ENCODE data around the gene ATE1.

ATE1 gene

DNA sequence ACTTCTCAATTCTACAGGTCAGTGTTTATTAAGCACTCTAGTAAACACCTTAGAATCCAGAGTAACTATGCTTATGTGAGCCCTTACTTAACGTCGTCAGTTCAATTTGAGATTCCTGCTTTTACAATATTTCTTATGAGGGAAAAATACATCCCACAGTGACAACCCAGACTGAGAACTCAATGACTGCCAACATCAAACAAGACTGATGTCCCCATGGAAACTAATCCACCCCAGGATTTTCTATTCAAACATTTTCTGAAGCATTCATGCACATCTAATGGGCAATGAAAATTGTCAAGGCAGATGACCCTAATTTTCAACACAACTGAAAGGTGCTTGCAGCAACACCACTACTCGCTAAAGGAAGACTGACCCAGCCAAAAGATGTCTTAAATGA lies 67.0 kb downstream of the ATE1 start (continued):
- TF ChIP-seq, protein P1, sequence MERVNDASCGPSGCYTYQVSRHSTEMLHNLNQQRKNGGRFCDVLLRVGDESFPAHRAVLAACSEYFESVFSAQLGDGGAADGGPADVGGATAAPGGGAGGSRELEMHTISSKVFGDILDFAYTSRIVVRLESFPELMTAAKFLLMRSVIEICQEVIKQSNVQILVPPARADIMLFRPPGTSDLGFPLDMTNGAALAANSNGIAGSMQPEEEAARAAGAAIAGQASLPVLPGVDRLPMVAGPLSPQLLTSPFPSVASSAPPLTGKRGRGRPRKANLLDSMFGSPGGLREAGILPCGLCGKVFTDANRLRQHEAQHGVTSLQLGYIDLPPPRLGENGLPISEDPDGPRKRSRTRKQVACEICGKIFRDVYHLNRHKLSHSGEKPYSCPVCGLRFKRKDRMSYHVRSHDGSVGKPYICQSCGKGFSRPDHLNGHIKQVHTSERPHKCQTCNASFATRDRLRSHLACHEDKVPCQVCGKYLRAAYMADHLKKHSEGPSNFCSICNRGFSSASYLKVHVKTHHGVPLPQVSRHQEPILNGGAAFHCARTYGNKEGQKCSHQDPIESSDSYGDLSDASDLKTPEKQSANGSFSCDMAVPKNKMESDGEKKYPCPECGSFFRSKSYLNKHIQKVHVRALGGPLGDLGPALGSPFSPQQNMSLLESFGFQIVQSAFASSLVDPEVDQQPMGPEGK (CRISPR knock-in tag; IDR thresholded peaks at IDR 0.05; ENCODE audit: borderline replicate concordance) = no peak
- TF ChIP-seq, protein P2, sequence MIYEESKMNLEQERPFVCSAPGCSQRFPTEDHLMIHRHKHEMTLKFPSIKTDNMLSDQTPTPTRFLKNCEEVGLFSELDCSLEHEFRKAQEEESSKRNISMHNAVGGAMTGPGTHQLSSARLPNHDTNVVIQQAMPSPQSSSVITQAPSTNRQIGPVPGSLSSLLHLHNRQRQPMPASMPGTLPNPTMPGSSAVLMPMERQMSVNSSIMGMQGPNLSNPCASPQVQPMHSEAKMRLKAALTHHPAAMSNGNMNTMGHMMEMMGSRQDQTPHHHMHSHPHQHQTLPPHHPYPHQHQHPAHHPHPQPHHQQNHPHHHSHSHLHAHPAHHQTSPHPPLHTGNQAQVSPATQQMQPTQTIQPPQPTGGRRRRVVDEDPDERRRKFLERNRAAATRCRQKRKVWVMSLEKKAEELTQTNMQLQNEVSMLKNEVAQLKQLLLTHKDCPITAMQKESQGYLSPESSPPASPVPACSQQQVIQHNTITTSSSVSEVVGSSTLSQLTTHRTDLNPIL (CRISPR knock-in tag; IDR thresholded peaks at IDR 0.05; ENCODE audit: low read depth) = no peak
- TF ChIP-seq, protein P3, sequence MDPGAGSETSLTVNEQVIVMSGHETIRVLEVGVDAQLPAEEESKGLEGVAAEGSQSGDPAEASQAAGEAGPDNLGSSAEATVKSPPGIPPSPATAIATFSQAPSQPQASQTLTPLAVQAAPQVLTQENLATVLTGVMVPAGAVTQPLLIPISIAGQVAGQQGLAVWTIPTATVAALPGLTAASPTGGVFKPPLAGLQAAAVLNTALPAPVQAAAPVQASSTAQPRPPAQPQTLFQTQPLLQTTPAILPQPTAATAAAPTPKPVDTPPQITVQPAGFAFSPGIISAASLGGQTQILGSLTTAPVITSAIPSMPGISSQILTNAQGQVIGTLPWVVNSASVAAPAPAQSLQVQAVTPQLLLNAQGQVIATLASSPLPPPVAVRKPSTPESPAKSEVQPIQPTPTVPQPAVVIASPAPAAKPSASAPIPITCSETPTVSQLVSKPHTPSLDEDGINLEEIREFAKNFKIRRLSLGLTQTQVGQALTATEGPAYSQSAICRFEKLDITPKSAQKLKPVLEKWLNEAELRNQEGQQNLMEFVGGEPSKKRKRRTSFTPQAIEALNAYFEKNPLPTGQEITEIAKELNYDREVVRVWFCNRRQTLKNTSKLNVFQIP (CRISPR knock-in tag; IDR thresholded peaks at IDR 0.05; ENCODE audit: borderline replicate concordance, low read depth) = no peak
- TF ChIP-seq GLIS3 (CRISPR knock-in tag; IDR thresholded peaks at IDR 0.05) = no peak
- TF ChIP-seq ISL1 (CRISPR knock-in tag; IDR thresholded peaks at IDR 0.05) = no peak
- TF ChIP-seq, protein P4, sequence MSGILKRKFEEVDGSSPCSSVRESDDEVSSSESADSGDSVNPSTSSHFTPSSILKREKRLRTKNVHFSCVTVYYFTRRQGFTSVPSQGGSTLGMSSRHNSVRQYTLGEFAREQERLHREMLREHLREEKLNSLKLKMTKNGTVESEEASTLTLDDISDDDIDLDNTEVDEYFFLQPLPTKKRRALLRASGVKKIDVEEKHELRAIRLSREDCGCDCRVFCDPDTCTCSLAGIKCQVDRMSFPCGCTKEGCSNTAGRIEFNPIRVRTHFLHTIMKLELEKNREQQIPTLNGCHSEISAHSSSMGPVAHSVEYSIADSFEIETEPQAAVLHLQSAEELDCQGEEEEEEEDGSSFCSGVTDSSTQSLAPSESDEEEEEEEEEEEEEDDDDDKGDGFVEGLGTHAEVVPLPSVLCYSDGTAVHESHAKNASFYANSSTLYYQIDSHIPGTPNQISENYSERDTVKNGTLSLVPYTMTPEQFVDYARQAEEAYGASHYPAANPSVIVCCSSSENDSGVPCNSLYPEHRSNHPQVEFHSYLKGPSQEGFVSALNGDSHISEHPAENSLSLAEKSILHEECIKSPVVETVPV (CRISPR knock-in tag; IDR thresholded peaks at IDR 0.05) = no peak
- no peak for TF ChIP-seq ZNF70 (CRISPR knock-in tag; IDR thresholded peaks at IDR 0.05)

DNA sequence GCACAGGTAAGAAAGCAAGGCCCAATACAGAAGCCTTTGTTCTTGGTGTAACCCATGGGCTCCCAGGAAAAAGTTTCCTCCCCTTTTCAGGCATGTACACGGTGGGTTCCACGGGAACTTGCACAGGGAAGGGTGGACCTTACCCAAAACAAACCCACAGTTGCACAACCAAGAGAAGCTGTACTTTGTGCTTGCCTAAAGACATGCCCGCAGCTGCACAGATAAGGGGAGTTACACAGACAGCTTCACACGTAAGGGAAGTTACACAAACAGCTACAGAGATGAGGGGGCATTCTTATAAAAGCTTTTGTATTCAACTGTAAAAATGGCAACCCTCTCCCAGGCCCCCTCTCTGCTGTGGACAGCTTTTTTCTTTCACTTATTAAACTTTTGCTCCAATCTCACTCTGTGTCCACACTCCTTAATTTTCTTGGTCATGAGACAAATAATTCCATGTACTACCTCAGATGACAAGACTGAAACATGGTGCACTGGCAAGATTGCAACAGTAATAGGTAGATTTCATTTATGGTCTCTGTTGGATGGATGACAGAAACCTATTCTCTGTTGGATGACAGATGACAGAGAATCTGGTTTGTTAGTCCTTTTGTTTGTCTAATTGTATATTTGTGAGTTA lies 72.9 kb downstream of the ATE1 start:
- TF ChIP-seq ZNF8 (CRISPR knock-in tag; IDR thresholded peaks at IDR 0.05) = no peak
- TF ChIP-seq PPARA (CRISPR knock-in tag; IDR thresholded peaks at IDR 0.05; ENCODE audit: borderline replicate concordance) = no peak
- no peak for TF ChIP-seq ISL1 (CRISPR knock-in tag; IDR thresholded peaks at IDR 0.05)
- TF ChIP-seq OSR1 (CRISPR knock-in tag; IDR thresholded peaks at IDR 0.05) = no peak
- TF ChIP-seq GLIS3 (CRISPR knock-in tag; IDR thresholded peaks at IDR 0.05) = no peak
- TF ChIP-seq, protein P2 (CRISPR knock-in tag; IDR thresholded peaks at IDR 0.05; ENCODE audit: low read depth) = no peak
- TF ChIP-seq RARB (CRISPR knock-in tag; IDR thresholded peaks at IDR 0.05) = no peak
- no peak for TF ChIP-seq ESRRG (CRISPR knock-in tag; IDR thresholded peaks at IDR 0.05)
- TF ChIP-seq, protein P1 (CRISPR knock-in tag; IDR thresholded peaks at IDR 0.05; ENCODE audit: borderline replicate concordance) = no peak
- TF ChIP-seq ZC3H10 (CRISPR knock-in tag; IDR thresholded peaks at IDR 0.05) = no peak
- TF ChIP-seq ARNTL (CRISPR knock-in tag; IDR thresholded peaks at IDR 0.05; ENCODE audit: borderline replicate concordance, low read depth) = no peak
- no peak for TF ChIP-seq TOX (CRISPR knock-in tag; IDR thresholded peaks at IDR 0.05; ENCODE audit: borderline replicate concordance)
- TF ChIP-seq ZFP3 (CRISPR knock-in tag; IDR thresholded peaks at IDR 0.05) = no peak
- TF ChIP-seq CSDC2 (CRISPR knock-in tag; IDR thresholded peaks at IDR 0.05) = no peak
- TF ChIP-seq, protein P3 (CRISPR knock-in tag; IDR thresholded peaks at IDR 0.05; ENCODE audit: borderline replicate concordance, low read depth) = no peak
- TF ChIP-seq BACH2 (CRISPR knock-in tag; IDR thresholded peaks at IDR 0.05; ENCODE audit: borderline replicate concordance) = no peak
- TF ChIP-seq, protein P5, sequence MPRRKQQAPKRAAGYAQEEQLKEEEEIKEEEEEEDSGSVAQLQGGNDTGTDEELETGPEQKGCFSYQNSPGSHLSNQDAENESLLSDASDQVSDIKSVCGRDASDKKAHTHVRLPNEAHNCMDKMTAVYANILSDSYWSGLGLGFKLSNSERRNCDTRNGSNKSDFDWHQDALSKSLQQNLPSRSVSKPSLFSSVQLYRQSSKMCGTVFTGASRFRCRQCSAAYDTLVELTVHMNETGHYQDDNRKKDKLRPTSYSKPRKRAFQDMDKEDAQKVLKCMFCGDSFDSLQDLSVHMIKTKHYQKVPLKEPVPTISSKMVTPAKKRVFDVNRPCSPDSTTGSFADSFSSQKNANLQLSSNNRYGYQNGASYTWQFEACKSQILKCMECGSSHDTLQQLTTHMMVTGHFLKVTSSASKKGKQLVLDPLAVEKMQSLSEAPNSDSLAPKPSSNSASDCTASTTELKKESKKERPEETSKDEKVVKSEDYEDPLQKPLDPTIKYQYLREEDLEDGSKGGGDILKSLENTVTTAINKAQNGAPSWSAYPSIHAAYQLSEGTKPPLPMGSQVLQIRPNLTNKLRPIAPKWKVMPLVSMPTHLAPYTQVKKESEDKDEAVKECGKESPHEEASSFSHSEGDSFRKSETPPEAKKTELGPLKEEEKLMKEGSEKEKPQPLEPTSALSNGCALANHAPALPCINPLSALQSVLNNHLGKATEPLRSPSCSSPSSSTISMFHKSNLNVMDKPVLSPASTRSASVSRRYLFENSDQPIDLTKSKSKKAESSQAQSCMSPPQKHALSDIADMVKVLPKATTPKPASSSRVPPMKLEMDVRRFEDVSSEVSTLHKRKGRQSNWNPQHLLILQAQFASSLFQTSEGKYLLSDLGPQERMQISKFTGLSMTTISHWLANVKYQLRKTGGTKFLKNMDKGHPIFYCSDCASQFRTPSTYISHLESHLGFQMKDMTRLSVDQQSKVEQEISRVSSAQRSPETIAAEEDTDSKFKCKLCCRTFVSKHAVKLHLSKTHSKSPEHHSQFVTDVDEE (CRISPR knock-in tag; IDR thresholded peaks at IDR 0.05) = no peak
- TF ChIP-seq SNAI2 (CRISPR knock-in tag; IDR thresholded peaks at IDR 0.05) = no peak
- TF ChIP-seq TCF4 (CRISPR knock-in tag; IDR thresholded peaks at IDR 0.05; ENCODE audit: borderline replicate concordance) = no peak
- TF ChIP-seq ZNF565 (CRISPR knock-in tag; conservative IDR thresholded peaks at IDR 0.05; ENCODE audit: low read depth) = no peak
- ATAC-seq = no peak

Measured in SK-N-SH treated with all-trans-retinoic acid at 6 μM for 48 hours (cell line).